HCT116 (cell line): ENCODE data around the gene MRPS5. TPM values are rescaled to one million over a fixed set of nuclear protein-coding genes. Genes with fewer than 3 reads are reported as not detected.

Experiments used
- ATAC-seq: fragments of 200-7000 bp; cut with Tn5 transposase; 2 replicates; pipeline ENCODE4 v1.9.1; 2020; ENCODE audit warnings: mild to moderate bottlenecking, moderate library complexity
- BruUV-seq: library from RNA; stranded (reverse); fragments of 400-500 nt; replicated peaks from 2 replicates; lab custom pipeline; 2021; lab: Mats Ljungman, UMichigan
- CTCF ChIA-PET: fragments of 300-600 bp; sonication (Branson Sonifier 250); formaldehyde crosslinking; loops from one replicate; lab custom pipeline; 2021; ENCODE audit warnings: antibody characterized with exemption; lab: Charles Lee
- POLR2A ChIA-PET: fragments of 300-600, 350-600 bp; sonication (Branson Sonifier 250); formaldehyde crosslinking; loops from one replicate; lab custom pipeline; 2021; ENCODE audit warnings: antibody characterized with exemption; lab: Charles Lee
- RAD21 ChIA-PET, 2 experiments: fragments of 300-600 bp; sonication (Branson Sonifier 250); formaldehyde crosslinking; loops; one replicate each; lab custom pipeline; 2023; ENCODE audit warnings: low total read pairs in 2 of 2; ENCODE audit not compliant: uncharacterized antibody in 2 of 2, unreplicated experiment in 2 of 2, low non-redundant PET in 1 of 2; lab: Charles Lee
- DNase-seq: peaks from one replicate; pipeline ENCODE4 v3.0.0-alpha.2; 2010; ENCODE audit warnings: low read depth, low spot score
- H2AFZ ChIP-seq: fragments of 200-600 bp; shearing (Covaris generic), sonication (generic); 2 replicates; pipeline ENCODE4 v1.6.1; 2017; ENCODE audit warnings: low read depth, mixed run types, mixed read lengths, antibody characterized with exemption, low read length; ENCODE audit not compliant: poor library complexity, severe bottlenecking
- H3K27ac ChIP-seq: 2 replicates; pipeline ENCODE4 v1.5.1; 2012; ENCODE audit warnings: low read depth, low read length
- H3K27me3 ChIP-seq: fragments of 200-600 bp; sonication (generic); 2 replicates; pipeline ENCODE4 v1.6.1; 2016; ENCODE audit warnings: mixed run types, low read length, mixed read lengths; ENCODE audit not compliant: insufficient read depth
- H3K36me3 ChIP-seq, 2 experiments: fragments of 200-500 bp in 1 of 2; fragments of 200-600 bp in 1 of 2; sonication (Bioruptor generic) in 1 of 2; sonication (generic) in 1 of 2; 2 replicates each; pipeline versions ENCODE4 v1.5.1 to v1.6.1; 2014 to 2016; ENCODE audit warnings: low read length in 2 of 2, inconsistent platforms in 1 of 2, mixed read lengths in 1 of 2, mixed run types in 1 of 2; ENCODE audit not compliant: insufficient read depth in 2 of 2, control insufficient read depth in 1 of 2
- H3K4me1 ChIP-seq, 2 experiments: fragments of 200-600 bp in 1 of 2; sonication (generic) in 1 of 2; 2 replicates each; pipeline versions ENCODE4 v1.5.1 to v1.6.1; 2012 to 2017; ENCODE audit warnings: low read length in 2 of 2, inconsistent platforms in 1 of 2, mild to moderate bottlenecking in 1 of 2, mixed read lengths in 1 of 2, mixed run types in 1 of 2, moderate library complexity in 1 of 2; ENCODE audit not compliant: insufficient read depth in 2 of 2, control insufficient read depth in 1 of 2
- H3K4me2 ChIP-seq: fragments of 200-600 bp; sonication (generic); 2 replicates; pipeline ENCODE4 v1.6.1; 2017; ENCODE audit warnings: mixed run types, low read length, mixed read lengths
- H3K4me3 ChIP-seq, 2 experiments: fragments of 200-600 bp in 1 of 2; sonication (generic) in 1 of 2; replicated peaks in 1 of 2; 2 replicates each; pipeline ENCODE4 v1.5.1; 2011 to 2016; ENCODE audit warnings: low read length in 2 of 2, control low read depth in 1 of 2, low read depth in 1 of 2, mild to moderate bottlenecking in 1 of 2, mixed read lengths in 1 of 2, mixed run types in 1 of 2
- H3K79me2 ChIP-seq: fragments of 200-600 bp; sonication (generic); 2 replicates; pipeline ENCODE4 v1.6.1; 2017; ENCODE audit warnings: mild to moderate bottlenecking, mixed run types, low read length, moderate library complexity, mixed read lengths; ENCODE audit not compliant: insufficient read depth
- H3K9ac ChIP-seq: fragments of 200-600 bp; sonication (generic); 2 replicates; pipeline ENCODE4 v1.6.1; 2016; ENCODE audit warnings: low read length, mixed read lengths
- H3K9me2 ChIP-seq: fragments of 200-600 bp; sonication (generic), shearing (Covaris generic); 2 replicates; pipeline ENCODE4 v1.6.1; 2017; ENCODE audit warnings: mixed run types, mild to moderate bottlenecking, moderate library complexity; ENCODE audit not compliant: insufficient read depth
- H3K9me3 ChIP-seq, 2 experiments: fragments of 200-500 bp in 1 of 2; fragments of 200-600 bp in 1 of 2; sonication (Bioruptor generic) in 1 of 2; sonication (generic) in 1 of 2; 2 replicates each; pipeline ENCODE4 v1.6.1; 2014 to 2017; ENCODE audit warnings: low read length in 2 of 2, mixed read lengths in 2 of 2, inconsistent platforms in 1 of 2, low read depth in 1 of 2, mild to moderate bottlenecking in 1 of 2, mixed run types in 1 of 2, moderate library complexity in 1 of 2; ENCODE audit not compliant: control insufficient read depth in 1 of 2, insufficient read depth in 1 of 2
- H4K20me1 ChIP-seq: fragments of 200-600 bp; sonication (generic), shearing (Covaris generic); 2 replicates; pipeline ENCODE4 v1.6.1; 2017; ENCODE audit warnings: mixed run types, mild to moderate bottlenecking, moderate library complexity; ENCODE audit not compliant: insufficient read depth
- CTCF ChIP-seq, 3 experiments: fragments of 200-600 bp in 1 of 3; sonication (generic) in 1 of 3; IDR thresholded peaks in 2 of 3; conservative IDR thresholded peaks in 1 of 3; 2 replicates each; pipeline ENCODE4 v1.5.1; 2012 to 2017; ENCODE audit warnings: low read depth in 2 of 3, low read length in 2 of 3, antibody characterized with exemption in 1 of 3, borderline replicate concordance in 1 of 3, control low read depth in 1 of 3, mild to moderate bottlenecking in 1 of 3, mixed read lengths in 1 of 3, mixed run types in 1 of 3, moderate library complexity in 1 of 3; ENCODE audit not compliant: insufficient read depth in 1 of 3
- EGR1 ChIP-seq: IDR thresholded peaks from 2 replicates; pipeline ENCODE4 v1.6.1; 2012; ENCODE audit warnings: low read depth
- EZH2 ChIP-seq: fragments of 200-600 bp; sonication (generic); IDR thresholded peaks from 2 replicates; pipeline ENCODE4 v1.6.1; 2017; ENCODE audit warnings: antibody characterized with exemption, mixed run types
- JUND ChIP-seq: IDR thresholded peaks from 2 replicates; pipeline ENCODE4 v1.6.1; 2012
- MAX ChIP-seq: IDR thresholded peaks from 2 replicates; pipeline ENCODE4 v1.6.1; 2012
- POLR2AphosphoS5 ChIP-seq: IDR thresholded peaks from 2 replicates; pipeline ENCODE4 v1.6.1; 2011; ENCODE audit warnings: mild to moderate bottlenecking, low read depth, low read length, moderate library complexity
- REST ChIP-seq: IDR thresholded peaks from 2 replicates; pipeline ENCODE4 v1.6.1; 2012; ENCODE audit warnings: low read depth
- TCF7L2 ChIP-seq: IDR thresholded peaks from 2 replicates; pipeline ENCODE4 v1.7.0; 2011; ENCODE audit warnings: borderline replicate concordance, inconsistent platforms; ENCODE audit not compliant: insufficient read depth, insufficient read length; ENCODE audit errors: extremely low read depth
- YY1 ChIP-seq: IDR thresholded peaks from 2 replicates; pipeline ENCODE4 v1.6.1; 2011; ENCODE audit warnings: low read length, low read depth, moderate library complexity, mild to moderate bottlenecking; ENCODE audit not compliant: insufficient replicate concordance; ENCODE audit errors: extremely low read depth
- ZBTB33 ChIP-seq: IDR thresholded peaks from 2 replicates; pipeline ENCODE4 v1.6.1; 2011; ENCODE audit warnings: mild to moderate bottlenecking, low read length, moderate library complexity; ENCODE audit not compliant: insufficient replicate concordance; ENCODE audit errors: extremely low read depth
- ZFX ChIP-seq: fragments of 450-650 bp; IDR thresholded peaks from 2 replicates; pipeline ENCODE4 v1.6.1; 2017
- ZNF274 ChIP-seq: fragments of 200-500 bp; sonication (Bioruptor generic); IDR thresholded peaks from 2 replicates; pipeline ENCODE4 v1.6.1; 2014; ENCODE audit warnings: mild to moderate bottlenecking, low read depth, low read length, inconsistent platforms
- intact Hi-C: fragments of 100-400 bp; cut with micrococcal nuclease; formaldehyde crosslinking; loops from 2 replicates; pipeline ENCODE4 v1.10.0; 2022
- total RNA-seq: library from RNA; stranded (reverse); gene quantifications from one replicate; pipeline ENCODE4 v1.2.1, GENCODE V29; 2021; ENCODE audit not compliant: unreplicated experiment

MRPS5 gene
- total RNA-seq, 1 experiment from 2014 or later, result 70.6 TPM

GRCh38 chr2:95072424-95072823 is 49.2 kb downstream of the MRPS5 start:
- no peaks in the 10 kb centered on the region for H3K36me3 ChIP-seq
- DNase-seq, result no peak
- H3K4me1 ChIP-seq, result peaks cover 5 to 14% of the 10 kb centered on the region in 2 experiments; a peak in 3 of 4 replicates
- no TSS peak for BruUV-seq
- POLR2A ChIA-PET, result no interaction called here
- H3K9me3 ChIP-seq, result no peaks in the 10 kb centered on the region
- RAD21 ChIA-PET, result no interaction called here
- no peak for TF ChIP-seq CTCF (IDR thresholded peaks at IDR 0.05 in 2 of 3, conservative IDR thresholded peaks at IDR 0.05 in 1 of 3; ENCODE audit: borderline replicate concordance in 1 of 3, insufficient read depth in 1 of 3, low read depth in 2 of 3, low read length in 2 of 3)
- TF ChIP-seq YY1, result no peak
- no peak for TF ChIP-seq MAX
- no peak for TF ChIP-seq EZH2
- no peak for TF ChIP-seq ZFX
- TF ChIP-seq ZBTB33, result no peak
- TF ChIP-seq EGR1, result no peak
- no peak for TF ChIP-seq ZNF274
- no peak for TF ChIP-seq JUND
- no peak for TF ChIP-seq REST
- TF ChIP-seq TCF7L2, result no peak
- TF ChIP-seq POLR2AphosphoS5, result no peak
- H3K27me3 ChIP-seq, result 0 out of 2 replicates have a peak, but pooled peaks cover 6% of the 10 kb centered on the region
- no peak overlapping the region for H3K4me3 ChIP-seq
- intact Hi-C loops, result no loop called here
- CTCF ChIA-PET, result no interaction called here
- H2AFZ ChIP-seq, result no peak overlapping the region
- no peaks in the 10 kb centered on the region for H3K9me2 ChIP-seq
- H3K9ac ChIP-seq, result no peak overlapping the region
- H4K20me1 ChIP-seq, result no peaks in the 10 kb centered on the region
- no peaks in the 10 kb centered on the region for H3K79me2 ChIP-seq
- H3K27ac ChIP-seq, result no peak overlapping the region
- no peak for ATAC-seq
- H3K4me2 ChIP-seq, result no peak overlapping the region
